Measurements from ENCODE around the gene COLQ.

DNA sequence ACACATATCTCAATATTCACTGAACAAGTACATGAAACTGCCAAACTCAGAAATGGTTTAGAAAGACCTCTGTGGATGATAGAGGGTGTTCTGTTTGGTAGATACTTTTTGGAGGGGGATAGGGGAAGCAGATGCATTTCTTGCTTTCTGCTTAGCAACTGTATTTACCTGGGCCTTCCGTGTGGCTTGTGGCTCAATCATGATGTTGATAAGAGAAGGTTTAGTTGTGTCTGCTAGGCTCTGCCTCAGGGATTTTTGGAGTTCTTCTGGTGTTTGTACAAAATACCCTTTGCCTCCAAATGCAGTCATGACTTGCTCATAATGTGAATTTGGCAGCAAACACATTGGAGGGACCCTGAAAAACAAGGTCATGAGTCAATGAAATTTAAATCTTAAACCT is 41.7 kb upstream of the COLQ start:
- TF ChIP-seq, protein P1, sequence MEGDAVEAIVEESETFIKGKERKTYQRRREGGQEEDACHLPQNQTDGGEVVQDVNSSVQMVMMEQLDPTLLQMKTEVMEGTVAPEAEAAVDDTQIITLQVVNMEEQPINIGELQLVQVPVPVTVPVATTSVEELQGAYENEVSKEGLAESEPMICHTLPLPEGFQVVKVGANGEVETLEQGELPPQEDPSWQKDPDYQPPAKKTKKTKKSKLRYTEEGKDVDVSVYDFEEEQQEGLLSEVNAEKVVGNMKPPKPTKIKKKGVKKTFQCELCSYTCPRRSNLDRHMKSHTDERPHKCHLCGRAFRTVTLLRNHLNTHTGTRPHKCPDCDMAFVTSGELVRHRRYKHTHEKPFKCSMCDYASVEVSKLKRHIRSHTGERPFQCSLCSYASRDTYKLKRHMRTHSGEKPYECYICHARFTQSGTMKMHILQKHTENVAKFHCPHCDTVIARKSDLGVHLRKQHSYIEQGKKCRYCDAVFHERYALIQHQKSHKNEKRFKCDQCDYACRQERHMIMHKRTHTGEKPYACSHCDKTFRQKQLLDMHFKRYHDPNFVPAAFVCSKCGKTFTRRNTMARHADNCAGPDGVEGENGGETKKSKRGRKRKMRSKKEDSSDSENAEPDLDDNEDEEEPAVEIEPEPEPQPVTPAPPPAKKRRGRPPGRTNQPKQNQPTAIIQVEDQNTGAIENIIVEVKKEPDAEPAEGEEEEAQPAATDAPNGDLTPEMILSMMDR (IDR thresholded peaks at IDR 0.05): no peak
- TF ChIP-seq POLR2A (IDR thresholded peaks at IDR 0.05): no peak
- no peak for TF ChIP-seq EP300 (IDR thresholded peaks at IDR 0.05)

Measured in tibial nerve (tissue), 4 donors.